GM18867 (cell line): ENCODE measurements around the gene GSTT2B.
"Not testable (repeated sequence)": the region's sequence is repeated elsewhere in the genome, so short reads cannot be mapped to it uniquely, and the experiment has no call there.

Experiments used
- ATAC-seq: cut with Tn5 transposase; IDR thresholded peaks from one replicate; pipeline ENCODE4 v1.9.1; 2021; ENCODE audit warnings: mild to moderate bottlenecking, moderate library complexity; ENCODE audit not compliant: unreplicated experiment

GSTT2B gene, protein sequence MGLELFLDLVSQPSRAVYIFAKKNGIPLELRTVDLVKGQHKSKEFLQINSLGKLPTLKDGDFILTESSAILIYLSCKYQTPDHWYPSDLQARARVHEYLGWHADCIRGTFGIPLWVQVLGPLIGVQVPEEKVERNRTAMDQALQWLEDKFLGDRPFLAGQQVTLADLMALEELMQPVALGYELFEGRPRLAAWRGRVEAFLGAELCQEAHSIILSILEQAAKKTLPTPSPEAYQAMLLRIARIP

DNA sequence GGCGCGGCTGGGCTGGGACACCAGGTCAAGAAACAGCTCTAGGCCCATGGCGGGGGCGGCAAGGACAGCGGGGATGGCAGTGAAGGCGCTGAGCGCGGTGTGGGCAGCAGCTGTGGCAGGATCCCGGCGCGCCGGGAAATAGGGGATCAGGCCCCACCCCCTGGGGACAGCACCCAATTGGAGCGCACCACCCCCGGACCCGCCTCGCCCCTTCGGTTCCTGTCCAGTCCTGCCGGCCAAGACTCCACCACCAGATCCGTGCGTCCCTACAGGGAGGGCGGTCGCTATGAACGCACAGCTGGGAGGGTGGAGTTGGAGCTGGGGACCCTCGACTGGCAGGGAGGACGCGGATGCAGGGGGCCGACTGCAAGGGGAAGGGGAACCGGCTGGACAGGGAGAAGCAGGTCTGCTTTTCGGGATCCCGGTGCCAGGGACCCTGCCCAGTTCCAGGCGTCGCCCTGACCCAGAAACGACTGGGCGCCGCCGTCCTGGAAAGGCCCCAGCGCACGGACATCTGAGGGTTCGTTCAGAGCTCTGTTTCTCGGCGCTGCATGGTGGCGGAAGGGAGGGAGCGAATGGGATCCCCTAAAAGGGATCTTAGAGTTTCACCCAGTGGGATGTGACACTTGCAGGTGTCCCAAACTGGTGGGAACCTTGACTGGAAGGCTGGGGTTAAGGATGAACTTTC, at the start of gene GSTT2B:
Gene GSTT2B (minus strand): TSS at position 112 of the 688 bp plus-strand sequence. CDS start 64 bp downstream, at position 48.
- ATAC-seq = not testable (repeated sequence)

DNA sequence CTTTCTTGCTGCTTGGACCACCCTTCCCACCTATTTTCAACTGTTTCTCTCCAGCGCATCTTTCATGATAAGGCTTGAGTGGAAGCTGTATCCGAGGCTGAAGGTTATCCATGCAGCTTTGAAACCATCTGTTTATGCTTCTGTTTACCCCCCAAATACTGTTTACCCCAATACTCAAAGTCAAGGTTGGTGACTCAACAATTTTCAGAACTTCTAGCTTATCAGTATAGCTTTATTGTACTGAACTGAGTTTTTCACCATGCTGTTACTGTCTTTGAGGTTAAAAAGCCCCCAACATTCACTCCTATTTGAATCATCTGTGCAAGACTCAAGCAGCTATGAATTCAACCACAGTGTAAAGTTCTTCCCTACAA, 49.0 kb upstream of the GSTT2B start:
- no peak for ATAC-seq

DNA sequence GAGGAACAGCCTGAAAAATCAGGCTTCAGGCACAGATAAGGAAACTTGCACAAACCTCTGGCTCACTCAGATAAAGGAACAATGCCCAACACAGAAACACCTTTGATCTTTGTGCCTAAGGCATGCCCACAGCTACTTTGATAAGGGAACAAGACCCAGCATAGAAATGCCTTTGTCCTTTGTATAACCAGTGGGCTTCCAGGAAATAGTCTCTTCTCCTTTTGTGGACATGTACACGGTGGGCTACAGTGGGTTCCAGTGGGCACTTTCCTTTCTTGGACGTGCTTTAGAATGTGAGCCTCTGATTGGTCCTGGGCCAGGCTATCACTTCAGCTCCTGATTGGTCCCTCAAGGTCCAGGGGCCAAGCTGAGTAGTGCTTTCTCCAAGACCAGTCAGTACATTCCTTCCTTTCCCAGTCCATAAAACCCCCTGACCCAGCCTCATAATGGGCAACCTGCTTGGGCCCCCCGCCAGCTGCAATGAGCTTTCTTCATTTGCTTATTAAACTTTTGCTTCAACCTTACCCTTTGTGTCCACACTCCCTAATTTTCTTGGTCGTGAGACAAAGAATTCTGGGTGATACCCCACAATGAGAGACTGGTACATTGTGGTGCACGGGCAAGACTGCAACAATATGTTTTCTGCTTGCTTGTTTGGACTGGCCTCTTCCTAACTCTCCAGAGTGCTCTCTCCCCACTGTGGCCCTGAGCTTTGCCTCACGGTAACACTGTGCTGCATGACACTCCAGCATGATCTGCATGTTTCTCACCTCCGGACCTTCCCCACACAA, 48.4 kb upstream of the GSTT2B start:
- no peak for ATAC-seq

DNA sequence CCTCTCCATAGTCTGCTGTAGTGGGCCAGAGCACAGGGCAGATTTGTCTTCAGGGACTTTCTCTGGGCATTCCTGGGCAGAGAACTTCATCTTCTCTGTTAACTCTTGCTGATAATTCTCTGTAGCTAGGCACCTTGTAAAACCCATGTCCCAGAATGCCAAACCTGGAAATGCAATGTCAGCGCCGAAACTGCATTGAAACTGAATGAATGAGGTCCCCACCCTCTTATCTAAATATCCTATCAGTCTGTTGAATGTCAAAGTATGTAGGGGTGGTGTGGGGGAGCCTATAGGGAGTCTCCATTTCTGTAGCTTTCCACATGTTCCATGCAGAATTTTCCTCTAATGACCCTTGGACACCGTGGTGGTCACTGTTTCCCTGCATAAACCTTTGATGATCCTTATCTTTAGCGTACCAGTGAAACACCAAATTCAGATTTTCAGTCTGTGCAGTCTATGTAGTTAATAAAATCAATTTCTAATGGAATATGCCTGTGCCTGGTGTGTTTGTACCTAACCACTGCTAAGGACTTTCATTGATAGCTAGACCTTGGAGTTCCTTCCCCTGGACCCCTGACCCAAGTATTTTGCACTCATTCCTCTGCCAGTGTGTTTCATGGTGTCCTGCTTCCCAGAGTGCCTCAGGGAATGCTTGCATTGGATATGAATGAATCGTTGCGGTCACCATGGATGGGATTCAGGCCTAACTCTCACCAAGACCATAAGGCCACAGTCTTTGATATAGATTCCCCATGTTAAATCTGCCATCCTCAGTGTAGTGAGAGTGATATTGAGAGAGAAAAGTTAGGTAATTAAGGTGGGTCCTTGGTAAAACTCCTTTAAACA, 47.6 kb upstream of the GSTT2B start:
- no peak for ATAC-seq

DNA sequence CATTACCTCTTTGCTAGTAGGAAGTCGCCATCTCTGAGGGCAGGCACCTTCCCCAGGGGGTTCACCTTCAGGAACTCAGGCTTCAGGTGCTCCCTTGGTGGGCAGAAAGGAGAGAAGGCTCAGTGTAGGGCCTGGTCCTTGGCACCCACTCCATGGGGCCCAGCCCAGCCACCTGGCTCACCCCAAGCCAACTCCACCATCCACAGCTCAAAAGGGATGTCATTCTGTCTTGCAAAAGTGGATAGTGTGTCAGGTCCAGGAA, 47.0 kb upstream of the GSTT2B start:
- ATAC-seq = no peak

DNA sequence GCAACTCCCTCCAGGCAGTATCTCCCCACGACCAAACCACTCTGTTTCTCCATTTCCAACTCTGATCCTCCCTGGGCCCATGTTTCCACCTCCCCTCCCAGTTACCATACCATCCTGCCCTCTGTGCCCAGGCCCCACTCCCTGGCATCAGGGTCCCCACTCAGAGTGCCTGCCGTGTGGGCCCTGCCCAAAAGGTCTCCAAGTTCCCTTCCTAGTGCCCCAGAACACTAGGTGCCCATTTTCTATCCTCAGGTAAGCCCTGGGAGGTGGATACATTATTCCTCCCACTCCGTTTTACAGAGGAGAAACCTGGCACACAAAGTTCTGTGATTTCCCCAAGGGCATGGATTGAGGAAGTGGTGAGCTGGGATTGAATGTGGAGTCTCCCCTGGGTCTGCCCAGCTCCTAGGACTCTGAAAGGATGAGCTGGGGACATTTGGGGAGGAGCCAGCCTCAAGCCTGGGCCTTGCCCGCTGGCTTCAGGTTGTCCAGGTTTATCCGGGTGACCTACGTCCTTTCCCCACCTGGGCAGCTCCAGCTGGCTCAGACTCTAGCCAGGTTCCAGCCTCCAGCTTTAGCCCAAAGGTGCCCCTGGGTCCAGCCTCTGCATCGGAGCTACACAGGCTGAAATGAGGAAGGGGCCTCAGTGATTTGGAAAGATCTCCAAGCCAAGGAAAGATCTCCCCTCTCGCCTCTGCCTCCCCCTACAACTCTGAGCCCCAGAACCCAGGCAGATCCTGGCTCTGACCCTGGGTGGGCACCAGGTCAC, 46.4 kb upstream of the GSTT2B start:
- no peak for ATAC-seq

DNA sequence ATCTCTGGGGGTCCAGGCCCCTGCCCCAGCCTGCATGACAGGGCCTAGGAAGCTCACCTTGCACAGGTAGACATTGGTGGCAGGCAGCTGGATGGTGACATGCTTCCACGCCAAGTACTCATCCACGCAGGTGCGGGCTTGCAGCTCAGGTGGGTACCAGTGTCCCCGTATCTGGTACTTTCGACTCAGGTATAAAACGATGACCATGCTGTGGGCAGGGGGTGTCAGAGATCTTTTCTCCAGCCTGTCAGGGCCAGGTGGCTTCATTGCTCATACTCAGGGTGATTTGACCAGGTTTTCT, 45.9 kb upstream of the GSTT2B start:
- ATAC-seq = no peak

DNA sequence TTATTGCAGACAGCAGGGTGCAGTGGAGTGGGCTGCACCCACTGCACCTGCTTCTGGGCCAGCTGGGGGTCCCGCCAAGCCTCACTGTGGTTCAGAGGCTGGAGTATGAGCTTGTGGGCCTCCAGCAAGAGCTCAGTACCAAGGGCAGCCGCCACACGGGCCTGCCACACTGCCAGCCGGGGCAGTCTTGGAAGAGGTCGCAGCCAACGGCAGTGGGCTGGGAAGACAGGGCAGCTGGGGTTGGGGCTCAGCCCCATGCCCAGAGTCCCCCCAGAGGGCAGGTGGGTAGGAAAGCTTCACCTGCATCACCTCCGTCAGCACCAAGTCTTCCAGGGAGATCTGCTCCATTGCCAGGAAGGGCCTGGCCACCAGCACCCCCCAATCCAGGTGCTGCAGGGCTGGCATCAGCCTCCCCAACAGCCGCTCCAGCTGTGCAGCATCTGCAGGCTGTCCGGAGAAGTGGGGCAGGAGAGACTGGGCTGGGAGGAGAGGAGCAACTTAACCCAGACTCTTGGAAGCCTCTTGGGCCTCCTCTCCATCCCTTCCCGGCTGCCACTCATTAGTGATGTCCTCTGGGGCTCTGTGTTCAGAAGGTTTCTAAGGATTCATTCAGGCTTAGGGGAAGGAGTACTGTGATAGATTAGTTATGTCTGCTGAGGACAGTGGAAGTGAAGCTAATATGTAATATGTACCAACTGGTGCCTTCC, 45.4 kb upstream of the GSTT2B start:
- no peak for ATAC-seq

DNA sequence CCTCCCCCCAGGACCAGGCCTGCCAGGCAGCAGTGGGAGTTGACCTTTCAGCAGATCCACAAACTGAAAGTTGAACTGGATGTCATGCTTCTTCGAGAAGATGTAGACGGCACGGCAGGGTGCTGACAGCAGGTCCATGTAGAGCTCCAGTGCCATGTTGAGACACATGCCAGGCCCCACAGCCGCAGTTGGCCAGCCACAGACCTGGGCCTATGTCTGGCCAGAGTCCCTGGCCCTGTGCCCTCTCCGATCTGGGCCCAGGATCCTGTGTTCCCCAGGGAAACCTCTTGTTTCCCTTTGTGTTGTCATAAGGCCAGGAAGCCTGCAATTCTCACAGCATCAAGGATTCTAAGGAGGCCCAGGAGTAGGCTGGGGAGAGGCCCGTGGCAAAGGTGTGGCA, 44.2 kb upstream of the GSTT2B start, which contains the start of gene GSTT4:
Gene GSTT4 (minus strand): TSS at position 253 of the 400 bp plus-strand sequence. CDS start 97 bp downstream, at position 156.
- ATAC-seq = no peak

DNA sequence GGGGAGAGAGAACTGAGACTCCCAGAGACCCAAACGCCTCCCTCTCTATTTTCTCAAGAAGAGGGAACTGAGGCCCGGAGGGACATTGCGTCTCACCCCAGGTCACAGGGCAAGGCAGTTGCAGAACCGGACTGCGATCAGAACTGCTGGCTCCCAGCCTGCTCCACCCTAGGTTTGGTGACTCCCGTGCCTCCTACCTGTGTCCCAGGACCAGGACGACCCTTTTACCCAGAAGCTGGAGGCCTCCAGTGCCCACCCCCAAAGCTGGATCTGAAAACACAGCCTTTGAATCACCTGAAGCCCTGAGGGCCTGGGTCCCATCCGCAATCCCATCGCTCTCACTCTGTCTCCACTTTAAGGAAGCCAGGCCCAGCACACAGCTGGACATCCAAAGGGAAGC, 42.9 kb upstream of the GSTT2B start:
- no peak for ATAC-seq

DNA sequence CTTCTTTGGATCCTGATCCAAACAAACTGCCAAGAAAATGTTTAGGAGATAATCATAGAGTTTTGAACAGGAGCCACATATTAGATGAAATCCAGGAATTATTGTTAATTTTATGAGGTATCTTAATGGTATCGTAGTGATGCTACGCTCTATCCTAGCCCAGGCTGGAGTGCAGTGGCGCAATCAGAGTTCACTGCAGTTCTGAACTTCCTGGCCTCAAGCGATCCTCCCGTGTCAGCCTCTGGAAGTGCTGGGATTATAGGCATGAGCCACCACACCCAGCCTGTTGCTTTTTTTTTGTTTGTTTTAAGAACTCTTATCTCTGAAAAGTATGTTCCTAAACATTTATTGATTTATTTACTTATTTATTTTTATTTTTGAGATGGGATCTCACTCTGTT, 41.9 kb upstream of the GSTT2B start:
- no peak for ATAC-seq

DNA sequence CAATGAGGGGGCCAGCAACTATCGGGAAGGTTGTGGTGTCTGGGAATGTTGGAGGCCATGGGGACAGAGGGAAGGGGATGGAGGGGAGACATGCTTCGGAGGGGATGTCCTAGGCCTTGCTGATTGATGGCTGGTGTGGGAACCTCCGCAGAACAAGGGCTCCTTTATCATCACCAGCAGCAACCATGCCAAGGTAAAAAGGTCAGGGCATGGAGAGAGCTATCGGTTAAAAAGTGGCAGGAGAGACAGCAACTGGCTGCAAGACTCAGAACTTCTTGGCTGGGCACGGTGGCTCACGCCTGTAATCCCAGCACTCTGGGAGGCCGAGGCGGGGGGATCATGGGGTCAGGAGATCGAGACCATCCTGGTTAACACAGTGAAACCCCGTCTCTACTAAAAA, 41.3 kb upstream of the GSTT2B start:
- no peak for ATAC-seq

DNA sequence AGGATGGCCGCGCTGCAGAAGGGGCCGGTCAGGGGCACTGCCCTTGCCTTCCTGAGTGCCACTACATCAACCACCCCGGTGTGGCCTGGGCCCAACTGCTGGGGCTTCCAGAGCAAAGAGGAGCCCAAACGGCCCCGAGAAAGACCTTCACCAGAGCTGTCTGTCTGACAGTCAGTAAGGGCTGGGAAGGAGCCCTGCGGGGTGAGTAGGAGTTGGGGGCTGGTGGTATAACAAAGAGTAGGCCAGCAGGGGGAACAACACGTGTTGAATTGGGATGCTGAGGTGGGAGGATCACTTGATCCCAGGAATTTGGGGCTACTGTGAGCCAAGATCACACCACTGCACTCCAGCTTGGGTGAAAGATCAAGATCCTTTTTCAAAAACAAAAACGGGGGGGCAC, 40.3 kb upstream of the GSTT2B start:
- no peak for ATAC-seq

DNA sequence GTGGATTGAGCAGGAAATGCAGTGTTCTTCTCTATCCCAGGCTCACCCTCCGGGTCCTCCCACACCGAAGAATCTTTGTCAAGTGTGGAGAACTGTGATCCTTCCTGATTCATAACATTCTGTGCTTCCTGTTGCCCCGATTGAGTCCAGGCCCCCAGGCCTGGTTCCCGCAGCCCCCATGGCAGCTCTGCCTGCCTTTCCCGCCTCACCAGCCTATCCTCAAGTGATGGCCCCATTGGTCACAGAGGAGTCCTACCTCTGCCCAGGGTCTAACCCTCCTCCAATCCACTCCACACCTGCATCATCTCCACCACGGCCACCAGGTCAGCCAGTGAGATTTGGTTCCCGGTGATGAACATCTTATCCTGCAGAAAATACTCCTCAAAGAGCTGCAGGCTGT, 38.8 kb upstream of the GSTT2B start:
- not testable (repeated sequence) for ATAC-seq

DNA sequence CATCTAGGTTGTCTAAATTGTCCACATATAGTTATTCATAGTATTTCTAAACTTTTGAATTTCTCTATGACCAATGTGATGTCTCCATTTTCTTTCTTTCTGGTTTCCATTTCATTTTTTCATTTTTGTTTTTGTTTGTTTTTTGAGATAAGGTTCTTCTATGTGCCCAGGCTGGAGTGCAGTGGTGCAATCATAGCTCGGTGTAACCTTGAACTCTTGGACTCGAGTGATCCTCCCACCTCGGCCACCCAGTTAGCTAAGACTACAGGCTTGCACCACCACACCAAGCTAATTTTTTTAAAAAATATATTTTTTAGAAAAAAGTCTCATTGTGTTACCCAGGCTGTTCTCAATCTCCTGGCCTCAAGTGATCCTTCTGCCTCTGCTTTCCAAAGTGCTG, 36.1 kb upstream of the GSTT2B start:
- no peak for ATAC-seq

DNA sequence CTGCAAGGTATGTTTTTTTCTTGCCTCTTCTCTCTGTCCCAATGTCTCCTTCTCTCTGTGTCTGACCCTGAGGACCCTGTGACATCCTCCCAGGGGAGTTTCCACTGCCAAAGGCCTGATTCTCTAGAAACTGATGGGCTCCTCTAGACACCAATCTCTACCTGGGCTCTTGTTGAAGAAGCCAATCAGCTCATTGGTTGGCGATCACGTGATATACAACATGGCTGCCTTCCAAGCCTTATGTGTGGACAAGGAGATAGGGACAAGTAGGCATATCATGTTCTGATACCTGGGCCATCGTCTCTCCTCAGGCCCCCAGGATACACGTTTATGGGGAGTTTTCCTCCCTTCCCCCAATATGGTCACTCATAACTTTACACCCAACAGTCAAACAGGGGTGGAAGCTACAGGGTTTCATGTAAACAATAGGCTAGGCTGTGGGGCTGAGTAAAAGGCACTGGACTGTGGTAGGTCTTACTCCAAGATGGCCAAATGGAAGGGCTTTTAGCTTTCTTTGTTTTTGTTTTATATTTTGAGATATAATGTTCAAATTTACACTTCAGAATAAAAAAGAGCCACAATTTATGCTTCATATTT, 32.7 kb upstream of the GSTT2B start:
- not testable (repeated sequence) for ATAC-seq

DNA sequence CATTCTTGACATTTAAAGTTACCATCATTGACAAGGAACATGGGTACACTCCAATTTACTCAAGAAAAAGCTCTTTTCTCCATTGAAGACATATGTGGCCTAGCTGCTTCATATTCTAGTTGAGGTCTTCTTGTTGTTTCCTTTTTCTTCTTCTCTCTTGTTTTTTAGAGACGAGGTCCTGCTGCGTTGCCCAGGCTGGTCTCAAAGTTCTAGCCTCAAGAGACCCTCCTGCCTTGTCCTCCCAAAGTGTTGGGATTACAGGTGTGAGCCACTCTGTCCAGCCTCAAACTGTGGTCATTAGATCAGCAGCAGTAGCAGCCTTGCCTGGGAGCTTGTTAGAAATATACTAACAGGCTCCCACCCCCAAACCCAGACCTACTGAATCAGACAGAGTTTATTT, 32.1 kb upstream of the GSTT2B start:
- ATAC-seq = not testable (repeated sequence)

DNA sequence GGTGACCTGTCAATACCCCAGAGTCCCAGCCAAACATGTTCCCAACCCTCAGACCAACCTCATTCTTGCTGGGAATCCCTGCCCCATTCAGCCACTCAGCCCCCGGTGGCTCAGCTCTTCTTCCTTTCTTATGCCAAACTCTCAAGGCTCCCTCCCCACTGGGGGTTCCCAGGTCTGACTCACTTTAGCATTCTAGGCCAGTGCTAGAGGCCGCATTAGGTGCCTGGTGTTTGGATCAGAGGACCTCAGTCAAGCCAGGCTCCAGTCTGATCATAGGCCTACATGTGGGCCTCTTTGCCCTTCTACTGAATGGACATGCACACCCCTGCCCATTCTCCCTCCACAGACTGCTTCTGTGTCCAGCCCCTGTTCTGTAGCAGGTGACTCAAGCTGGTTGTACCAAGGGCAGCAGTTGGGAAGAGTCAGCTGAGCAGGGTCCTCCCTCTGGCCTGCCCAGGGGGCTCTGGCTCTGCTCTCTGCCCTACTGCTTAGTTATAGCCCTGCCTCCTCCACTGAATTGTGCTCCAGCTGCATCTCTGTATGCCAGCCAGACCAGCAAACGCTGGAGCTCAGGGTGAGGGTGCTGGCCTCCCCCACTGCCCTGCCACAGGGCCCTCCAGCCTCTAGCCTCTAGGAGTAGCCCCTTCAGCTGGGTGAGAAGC, 28.7 kb upstream of the GSTT2B start:
- ATAC-seq = not testable (repeated sequence)

DNA sequence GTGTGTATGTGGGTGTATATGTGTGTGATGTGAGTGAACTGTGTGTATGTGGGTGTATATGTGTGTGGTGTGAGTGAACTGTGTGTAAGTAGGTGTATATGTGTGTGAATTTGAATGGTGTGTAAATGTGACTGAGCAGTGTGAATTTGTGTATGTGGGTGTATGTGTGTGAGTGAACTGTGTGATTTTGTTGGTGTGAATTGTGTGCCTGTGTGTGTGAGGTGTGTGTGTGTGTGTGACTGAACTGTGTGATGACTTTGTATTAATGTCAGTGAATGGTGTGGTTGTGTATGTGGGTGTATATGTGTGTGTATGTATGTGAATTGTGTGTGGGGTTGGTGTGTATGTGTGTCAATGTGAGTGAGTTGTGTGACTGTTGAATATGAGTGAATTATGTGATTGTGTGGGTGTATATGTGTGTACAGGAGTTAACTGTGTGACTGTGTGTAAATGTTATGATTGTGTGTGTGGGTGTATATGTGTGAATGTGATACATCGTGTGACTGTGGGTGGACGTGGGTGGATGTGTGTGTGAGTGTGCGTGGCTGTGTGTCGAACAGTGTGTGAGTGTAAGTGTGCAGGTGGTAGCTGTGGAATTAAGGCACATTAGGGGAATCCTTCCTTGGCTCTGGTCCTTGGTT, 25.7 kb upstream of the GSTT2B start:
- ATAC-seq = not testable (repeated sequence)
